ENCODE data around the gene NANOS3.
"Not testable (repeated sequence)": the region's sequence is repeated elsewhere in the genome, so short reads cannot be mapped to it uniquely, and the experiment has no call there.

Gene NANOS3

GRCh38 chr19:13843104-13843921 lies 33.6 kb upstream of the NANOS3 start:
- DNase-seq = no peak

GRCh38 chr19:13844130-13844631 lies 32.8 kb upstream of the NANOS3 start:
- DNase-seq = no peak

GRCh38 chr19:13846557-13847406 lies 30.2 kb upstream of the NANOS3 start:
- DNase-seq = peak; percentile 94

GRCh38 chr19:13847407-13848339 lies 29.3 kb upstream of the NANOS3 start:
- DNase-seq = peak; percentile 86

GRCh38 chr19:13848340-13848677 lies 28.6 kb upstream of the NANOS3 start:
- DNase-seq = no peak

GRCh38 chr19:13848798-13849676 lies 27.9 kb upstream of the NANOS3 start:
- no peak for DNase-seq

GRCh38 chr19:13849991-13850909 lies 26.7 kb upstream of the NANOS3 start:
- peak; percentile 76 for DNase-seq

GRCh38 chr19:13850910-13851733 lies 25.8 kb upstream of the NANOS3 start:
- peak; percentile 85 for DNase-seq

GRCh38 chr19:13851734-13852114 lies 25.2 kb upstream of the NANOS3 start:
- DNase-seq = not testable (repeated sequence)

GRCh38 chr19:13852171-13852707 lies 24.7 kb upstream of the NANOS3 start:
- not testable (repeated sequence) for DNase-seq

GRCh38 chr19:13856497-13856896 lies 20.4 kb upstream of the NANOS3 start:
- no peak for DNase-seq

GRCh38 chr19:13859361-13859880 lies 17.5 kb upstream of the NANOS3 start:
- no peak for DNase-seq

- DNase-seq = no peak
Measured at GRCh38 chr19:13860679-13861391, 16.1 kb upstream of the NANOS3 start.

GRCh38 chr19:13861392-13861713 lies 15.6 kb upstream of the NANOS3 start:
- no peak for DNase-seq

GRCh38 chr19:13861714-13862531 lies 15.0 kb upstream of the NANOS3 start:
- DNase-seq = peak; percentile 90

GRCh38 chr19:13864046-13864666 lies 12.8 kb upstream of the NANOS3 start:
- no peak for DNase-seq
